ENCODE results near the gene RPL37A. TPM values are rescaled to one million over a fixed set of nuclear protein-coding genes. Genes with fewer than 3 reads are reported as not detected.

Gene RPL37A
- total RNA-seq, 2 donors from 2014 or later = 452 to 1,069 TPM

DNA sequence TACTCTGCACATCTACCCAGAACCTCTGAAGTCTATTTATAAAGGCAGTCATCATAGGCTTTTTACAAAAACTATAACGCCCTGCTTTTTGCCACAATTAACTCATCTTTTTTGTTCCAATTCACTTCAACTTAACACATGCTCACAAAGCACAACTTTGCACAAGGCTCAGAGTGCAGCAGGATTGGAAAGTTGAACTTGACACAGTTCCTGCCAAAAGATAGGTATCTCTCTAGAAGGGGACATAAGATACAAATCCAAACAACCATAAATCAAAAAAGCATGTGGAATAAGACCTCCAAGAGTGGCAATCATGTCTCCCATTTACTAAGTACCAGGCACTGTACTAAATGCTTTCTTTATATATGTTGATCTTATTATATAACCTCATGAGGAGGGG is 36.2 kb downstream of the RPL37A start:
- peaks cover 19% of the 10 kb centered on the region for H3K4me1 ChIP-seq
- TF ChIP-seq POLR2A (IDR thresholded peaks at IDR 0.05) (no peak), CTCF (IDR thresholded peaks at IDR 0.05) (no peak)
- 76 to 93% methylated on average over 1 of the region's 1 CpG for WGBS, 2 donors
- ATAC-seq (no peak), DNase-seq (no peak)
- H3K36me3 ChIP-seq (replicated peaks in 1 of 2; ENCODE audit: insufficient read depth in 1 of 2, low read depth in 2 of 2) = no peaks in the 10 kb centered on the region
- H3K27ac ChIP-seq = peak overlapping the region in 3 of 4 donors; percentile 15 to 61 (median 51)
- H3K27me3 ChIP-seq = no peaks in the 10 kb centered on the region
- intact Hi-C loops (cut with DNase I) = no loop called here
- H3K4me3 ChIP-seq = no peak overlapping the region
- no peaks in the 10 kb centered on the region for H3K9me3 ChIP-seq

- Histone ChIP-seq H3K4me3 (no peak overlapping the region), H3K27me3 (no peaks in the 10 kb centered on the region), H3K27ac (peak overlapping the region; percentile 15 to 61 (median 35)), H3K9me3 (no peaks in the 10 kb centered on the region), H3K36me3 (replicated peaks in 1 of 2; ENCODE audit: insufficient read depth in 1 of 2, low read depth in 2 of 2) (no peaks in the 10 kb centered on the region), H3K4me1 (peaks cover 26% of the 10 kb centered on the region)
- TF ChIP-seq CTCF (IDR thresholded peaks at IDR 0.05) (no peak), POLR2A (IDR thresholded peaks at IDR 0.05) (no peak)
- ATAC-seq (peak; percentile 69), DNase-seq (peak; percentile 35 to 58 (median 48))
- WGBS, 2 donors = 42 to 54% methylated on average over 10 of the region's 10 CpGs
- intact Hi-C loops (cut with DNase I) = no loop called here
These were observed 36.9 kb downstream of the RPL37A start for GRCh38 chr2:216535454-216535995.

GRCh38 chr2:216536734-216537210 is 38.1 kb downstream of the RPL37A start:
- DNase-seq (no peak), ATAC-seq (no peak)
- Histone ChIP-seq H3K36me3 (replicated peaks in 1 of 2; ENCODE audit: insufficient read depth in 1 of 2, low read depth in 2 of 2) (no peaks in the 10 kb centered on the region), H3K27ac (no peak overlapping the region), H3K4me3 (no peak overlapping the region), H3K9me3 (no peaks in the 10 kb centered on the region), H3K27me3 (no peaks in the 10 kb centered on the region), H3K4me1 (peaks cover 29% of the 10 kb centered on the region)
- TF ChIP-seq POLR2A (IDR thresholded peaks at IDR 0.05) = no peak
- no peak for TF ChIP-seq CTCF (IDR thresholded peaks at IDR 0.05)
- intact Hi-C loops (cut with DNase I) = no loop called here
- WGBS, 2 donors = 78 to 79% methylated on average over 6 of the region's 6 CpGs

DNA sequence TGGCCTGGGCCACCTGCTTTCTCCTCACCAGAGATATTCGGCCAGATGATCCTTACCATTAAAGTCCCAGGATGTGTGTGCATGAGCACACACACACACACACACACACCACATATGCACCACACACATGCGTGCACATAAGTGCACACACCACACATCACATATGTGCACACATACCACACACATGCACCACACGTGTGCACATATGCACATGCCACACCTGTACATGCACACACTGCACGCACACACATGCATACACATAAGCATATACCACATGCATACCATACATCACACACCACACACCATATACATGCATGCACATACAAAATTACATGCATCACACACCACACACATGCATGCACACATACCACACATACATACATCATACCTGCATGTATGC is 38.7 kb downstream of the RPL37A start:
- 71 to 74% methylated on average over 4 of the region's 4 CpGs for WGBS, 2 donors
- no peak overlapping the region for H3K27ac ChIP-seq
- TF ChIP-seq POLR2A (IDR thresholded peaks at IDR 0.05) (no peak), CTCF (IDR thresholded peaks at IDR 0.05) (no peak)
- H3K36me3 ChIP-seq (replicated peaks in 1 of 2; ENCODE audit: insufficient read depth in 1 of 2, low read depth in 2 of 2) = no peaks in the 10 kb centered on the region
- peaks cover 29% of the 10 kb centered on the region for H3K4me1 ChIP-seq
- ATAC-seq (no peak), DNase-seq (no peak)
- intact Hi-C loops (cut with DNase I) = no loop called here
- no peaks in the 10 kb centered on the region for H3K9me3 ChIP-seq
- no peak overlapping the region for H3K4me3 ChIP-seq
- H3K27me3 ChIP-seq = no peaks in the 10 kb centered on the region

DNA sequence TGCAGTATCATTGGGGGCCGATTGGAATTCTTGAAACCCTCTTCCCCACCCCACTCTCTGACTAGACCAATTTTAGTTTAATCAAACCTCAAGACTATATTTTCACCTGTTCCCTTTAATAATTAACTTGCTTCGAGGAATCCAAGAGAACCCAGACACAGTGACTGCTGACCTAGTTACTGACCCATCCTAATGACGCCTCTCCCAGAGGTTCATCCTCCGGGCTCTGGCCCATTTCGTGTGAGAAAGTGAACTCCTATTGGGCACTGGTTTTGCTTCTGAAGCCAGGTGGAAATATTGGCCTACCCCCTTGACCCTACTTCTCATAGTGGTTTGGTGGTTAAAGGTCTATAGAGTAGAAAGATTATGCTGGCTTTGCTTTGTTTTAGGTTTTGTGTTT is 39.9 kb downstream of the RPL37A start:
- intact Hi-C loops (cut with DNase I) = no loop called here
- Histone ChIP-seq H3K27ac (peak overlapping the region in 1 of 4 donors; percentile 29), H3K4me3 (no peak overlapping the region), H3K36me3 (replicated peaks in 1 of 2; ENCODE audit: insufficient read depth in 1 of 2, low read depth in 2 of 2) (no peaks in the 10 kb centered on the region), H3K9me3 (no peaks in the 10 kb centered on the region), H3K27me3 (no peaks in the 10 kb centered on the region), H3K4me1 (peaks cover 29% of the 10 kb centered on the region)
- DNase-seq (no peak), ATAC-seq (no peak)
- no peak for TF ChIP-seq CTCF (IDR thresholded peaks at IDR 0.05)
- no peak for TF ChIP-seq POLR2A (IDR thresholded peaks at IDR 0.05)
- 43 to 58% methylated on average over 5 of the region's 5 CpGs for WGBS, 2 donors
